ENCODE results near the gene GALNT10.

GALNT10 gene

DNA sequence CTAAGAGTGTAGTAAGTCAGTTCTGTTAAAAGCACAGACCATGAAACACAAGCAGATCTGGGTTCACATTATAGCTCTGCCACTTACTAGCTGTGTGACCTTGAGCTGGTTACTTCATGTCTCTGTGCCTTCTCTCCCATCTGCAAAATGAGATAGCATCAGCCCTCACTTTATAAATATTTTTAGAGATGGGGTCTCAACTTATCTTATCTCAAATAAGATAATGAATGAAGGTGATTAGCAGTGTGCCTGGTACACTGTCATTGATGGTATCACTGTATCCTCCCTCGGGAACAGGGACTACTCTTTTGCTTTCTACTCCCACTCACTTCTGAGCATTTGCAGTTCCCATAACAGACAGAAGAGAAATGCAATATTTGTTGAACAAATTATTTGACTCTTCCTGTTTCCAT is 52.4 kb downstream of the GALNT10 start:
- peak; percentile 29; the same call in 1 of the 2 replicates for TF ChIP-seq GATA2 (IDR thresholded peaks at IDR 0.05; ENCODE audit: low read depth, low read length)
- no peak for TF ChIP-seq GATA3 (IDR thresholded peaks at IDR 0.05; ENCODE audit: low read depth, low read length)

DNA sequence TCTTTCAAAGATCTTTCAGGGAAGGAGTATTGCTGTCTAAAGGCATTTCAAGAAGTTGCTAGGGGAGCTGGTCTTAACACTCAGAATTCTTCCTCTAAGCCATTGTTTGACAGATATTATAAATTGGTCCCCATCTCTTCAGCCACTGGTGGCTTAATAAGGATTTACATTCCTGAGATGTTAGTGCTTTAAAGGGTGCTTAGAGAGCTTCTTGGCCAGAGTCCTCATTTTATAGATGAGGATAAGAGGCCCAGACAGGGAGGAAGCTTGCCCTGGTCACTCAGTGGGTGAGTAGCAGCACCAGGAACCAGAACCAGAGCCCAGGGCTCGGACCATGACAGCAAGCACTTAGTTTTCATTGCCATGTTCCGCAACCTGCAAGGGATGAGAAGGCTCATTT is 53.2 kb downstream of the GALNT10 start:
- no peak for TF ChIP-seq GATA2 (IDR thresholded peaks at IDR 0.05; ENCODE audit: low read depth, low read length)
- no peak for TF ChIP-seq GATA3 (IDR thresholded peaks at IDR 0.05; ENCODE audit: low read depth, low read length)

DNA sequence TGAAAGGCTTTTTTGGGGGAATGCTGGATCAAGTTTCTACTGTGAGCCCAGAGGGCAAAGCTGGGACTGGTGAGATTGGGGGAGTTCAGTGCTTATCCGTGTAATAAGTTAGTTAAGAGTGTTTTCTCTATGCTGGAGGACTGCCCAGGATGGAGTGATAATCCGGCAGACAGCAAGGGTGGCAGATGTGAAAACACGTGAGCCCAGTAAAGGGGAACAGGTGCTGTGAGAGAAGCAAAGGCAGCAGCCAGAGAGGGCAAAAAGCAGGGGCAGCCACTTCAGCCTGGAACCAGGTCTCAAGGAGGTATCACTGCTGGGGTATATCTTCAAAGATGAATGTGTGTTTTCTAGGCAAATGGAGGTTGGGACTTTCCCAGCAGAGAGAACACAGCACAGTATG is 53.9 kb downstream of the GALNT10 start:
- TF ChIP-seq GATA3 (IDR thresholded peaks at IDR 0.05; ENCODE audit: low read depth, low read length) (no peak), GATA2 (IDR thresholded peaks at IDR 0.05; ENCODE audit: low read depth, low read length) (no peak)

DNA sequence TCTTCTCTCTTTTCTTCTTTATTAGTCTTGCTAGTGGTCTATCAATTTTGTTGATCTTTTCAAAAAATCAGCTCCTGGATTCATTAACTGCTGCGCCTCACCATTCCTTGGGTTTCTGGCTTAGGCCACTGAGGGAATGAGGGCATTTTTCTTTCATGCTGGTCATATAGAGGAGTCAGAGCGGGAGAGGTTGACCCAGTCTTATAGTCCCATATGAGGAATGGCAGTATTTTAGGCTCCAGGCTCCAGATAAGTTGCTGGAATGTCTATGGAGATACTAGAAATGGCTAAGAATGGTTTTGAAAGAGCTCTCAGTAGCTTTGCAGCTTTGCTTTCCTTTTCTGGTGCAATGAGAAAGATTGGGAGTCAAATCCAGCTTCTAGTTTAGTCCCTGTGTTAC is 58.2 kb downstream of the GALNT10 start:
- no peak for TF ChIP-seq GATA3 (IDR thresholded peaks at IDR 0.05; ENCODE audit: low read depth, low read length)
- no peak for TF ChIP-seq GATA2 (IDR thresholded peaks at IDR 0.05; ENCODE audit: low read depth, low read length)

DNA sequence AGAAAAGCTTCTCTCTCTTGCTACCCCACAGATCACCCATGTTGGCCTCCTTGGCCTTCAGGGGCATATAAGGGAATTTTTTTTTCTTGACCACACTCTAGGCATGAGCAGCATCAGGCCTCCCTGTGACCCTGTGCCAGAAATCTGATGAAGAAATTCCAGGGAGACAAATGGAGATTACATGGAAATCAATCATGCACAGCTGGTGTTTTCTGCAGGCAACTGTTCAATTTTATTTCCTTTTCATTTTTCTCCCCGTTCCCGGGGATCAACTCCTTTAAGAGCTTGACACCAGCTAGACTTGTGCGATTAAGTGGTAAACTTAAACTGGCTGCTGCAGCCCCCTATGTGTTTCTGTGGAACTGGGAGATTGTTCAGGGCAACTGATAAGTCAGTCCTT is 59.3 kb downstream of the GALNT10 start:
- TF ChIP-seq GATA2 (IDR thresholded peaks at IDR 0.05; ENCODE audit: low read depth, low read length): no peak
- no peak for TF ChIP-seq GATA3 (IDR thresholded peaks at IDR 0.05; ENCODE audit: low read depth, low read length)

DNA sequence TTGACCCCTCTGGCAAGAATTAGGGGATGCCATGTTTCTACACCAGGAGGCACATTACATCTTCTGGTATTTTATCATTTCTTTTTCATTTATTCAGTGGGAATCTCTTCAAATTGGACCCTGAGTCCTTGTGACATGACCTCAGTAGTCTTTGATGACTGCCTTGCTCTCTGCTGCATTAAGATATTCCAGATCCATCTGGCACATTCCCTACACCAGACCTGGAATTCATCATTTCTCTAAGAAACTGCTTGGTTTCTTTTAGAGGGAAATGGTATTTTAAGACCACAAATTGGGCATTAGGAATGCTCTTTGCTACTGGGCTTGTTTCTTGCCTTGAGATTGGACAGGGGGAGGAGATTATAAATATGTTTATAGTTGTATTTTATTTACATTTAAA is 61.0 kb downstream of the GALNT10 start:
- TF ChIP-seq GATA3 (IDR thresholded peaks at IDR 0.05; ENCODE audit: low read depth, low read length) (no peak), GATA2 (IDR thresholded peaks at IDR 0.05; ENCODE audit: low read depth, low read length) (no peak)

DNA sequence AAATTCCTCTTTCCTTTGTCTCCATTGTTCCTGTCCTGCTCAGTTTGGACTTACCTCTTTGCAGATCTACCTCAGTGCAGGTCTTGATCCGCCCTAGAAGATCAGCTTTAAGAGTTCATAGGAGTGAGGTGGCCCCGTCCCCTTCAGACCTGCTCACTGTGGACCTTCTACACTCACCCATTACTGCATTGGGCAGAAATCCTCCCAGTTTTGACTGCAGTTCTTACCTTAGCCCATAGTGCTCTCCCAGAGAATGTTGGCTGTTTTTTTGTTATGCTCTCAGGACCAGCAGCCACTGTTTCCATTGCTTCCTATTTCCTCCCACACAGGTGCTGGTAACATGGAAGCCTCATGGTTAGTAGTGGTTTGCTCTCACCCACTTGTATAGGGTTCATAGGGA is 63.3 kb downstream of the GALNT10 start:
- TF ChIP-seq GATA2 (IDR thresholded peaks at IDR 0.05; ENCODE audit: low read depth, low read length) (no peak), GATA3 (IDR thresholded peaks at IDR 0.05; ENCODE audit: low read depth, low read length) (no peak)

DNA sequence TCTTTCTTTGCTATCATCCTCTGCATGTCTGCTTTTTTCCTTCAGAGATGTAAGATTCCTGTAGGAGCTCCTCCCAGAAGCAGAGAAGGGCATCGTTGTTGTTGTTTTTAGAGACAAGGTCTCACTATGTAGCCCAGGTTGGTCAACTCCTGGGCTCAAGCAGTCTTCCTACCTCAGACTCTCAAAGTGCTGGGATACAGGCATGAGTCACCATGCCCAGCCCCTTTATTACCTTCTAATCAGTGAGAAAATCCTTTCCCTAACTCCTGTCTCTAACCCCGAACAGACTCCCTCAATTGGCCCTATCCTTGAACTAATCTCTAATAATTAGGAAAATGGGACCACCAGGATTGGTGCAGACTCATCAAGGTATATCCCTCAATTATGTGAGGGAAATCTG is 64.4 kb downstream of the GALNT10 start:
- no peak for TF ChIP-seq GATA2 (IDR thresholded peaks at IDR 0.05; ENCODE audit: low read depth, low read length)
- no peak for TF ChIP-seq GATA3 (IDR thresholded peaks at IDR 0.05; ENCODE audit: low read depth, low read length)

DNA sequence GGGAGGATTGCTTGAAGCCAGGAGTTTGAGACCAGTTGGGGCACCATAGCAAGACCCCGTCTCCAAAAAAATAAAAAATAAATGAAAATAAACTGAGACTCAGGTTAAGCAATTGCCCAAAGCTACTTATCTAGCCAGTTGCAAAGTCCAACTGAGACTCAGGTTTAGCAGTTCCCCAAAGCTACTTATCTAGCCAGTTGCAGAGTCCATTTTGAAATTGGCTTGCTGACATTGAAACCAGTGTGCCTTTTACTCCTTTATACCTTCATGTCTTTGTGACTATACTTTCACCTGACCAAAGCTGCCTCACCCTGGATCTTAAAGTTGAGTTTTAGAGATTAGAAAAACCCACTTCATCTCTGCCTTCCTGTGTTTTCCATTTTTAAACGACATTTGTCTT is 66.5 kb downstream of the GALNT10 start:
- no peak for TF ChIP-seq GATA2 (IDR thresholded peaks at IDR 0.05; ENCODE audit: low read depth, low read length)
- no peak for TF ChIP-seq GATA3 (IDR thresholded peaks at IDR 0.05; ENCODE audit: low read depth, low read length)

DNA sequence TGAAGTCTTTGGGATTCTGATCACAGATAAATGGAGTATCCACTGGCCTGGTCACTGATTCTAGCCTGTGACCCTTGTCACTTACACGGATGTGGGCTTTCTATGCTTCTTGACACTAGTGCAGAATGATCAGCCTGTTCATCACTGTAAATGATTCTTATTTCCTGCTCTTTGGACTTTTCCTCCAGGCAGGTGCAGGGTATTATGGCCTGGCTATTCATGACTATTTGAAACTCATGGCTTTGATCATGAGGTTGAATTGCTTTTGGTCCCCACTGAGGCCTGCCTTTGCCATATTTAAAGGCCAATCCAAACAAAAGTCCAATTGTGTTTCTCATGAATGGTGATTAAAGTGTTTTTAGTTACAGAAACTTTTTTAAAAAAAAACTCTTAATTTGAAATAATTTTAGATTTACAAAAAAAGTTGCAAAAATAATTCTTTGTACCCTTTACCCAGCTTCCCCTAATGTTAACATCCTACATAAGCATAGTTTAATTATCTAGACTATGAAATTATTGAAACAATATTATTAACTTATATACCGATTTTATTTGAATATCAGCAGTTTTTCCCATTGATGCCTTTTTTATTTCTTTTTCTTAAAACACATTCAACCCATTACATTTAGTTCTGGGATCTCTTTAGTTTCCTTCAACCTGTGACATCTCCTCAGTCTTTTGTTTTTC is 68.1 kb downstream of the GALNT10 start:
- TF ChIP-seq GATA2 (IDR thresholded peaks at IDR 0.05; ENCODE audit: low read depth, low read length): no peak
- TF ChIP-seq GATA3 (IDR thresholded peaks at IDR 0.05; ENCODE audit: low read depth, low read length): no peak

DNA sequence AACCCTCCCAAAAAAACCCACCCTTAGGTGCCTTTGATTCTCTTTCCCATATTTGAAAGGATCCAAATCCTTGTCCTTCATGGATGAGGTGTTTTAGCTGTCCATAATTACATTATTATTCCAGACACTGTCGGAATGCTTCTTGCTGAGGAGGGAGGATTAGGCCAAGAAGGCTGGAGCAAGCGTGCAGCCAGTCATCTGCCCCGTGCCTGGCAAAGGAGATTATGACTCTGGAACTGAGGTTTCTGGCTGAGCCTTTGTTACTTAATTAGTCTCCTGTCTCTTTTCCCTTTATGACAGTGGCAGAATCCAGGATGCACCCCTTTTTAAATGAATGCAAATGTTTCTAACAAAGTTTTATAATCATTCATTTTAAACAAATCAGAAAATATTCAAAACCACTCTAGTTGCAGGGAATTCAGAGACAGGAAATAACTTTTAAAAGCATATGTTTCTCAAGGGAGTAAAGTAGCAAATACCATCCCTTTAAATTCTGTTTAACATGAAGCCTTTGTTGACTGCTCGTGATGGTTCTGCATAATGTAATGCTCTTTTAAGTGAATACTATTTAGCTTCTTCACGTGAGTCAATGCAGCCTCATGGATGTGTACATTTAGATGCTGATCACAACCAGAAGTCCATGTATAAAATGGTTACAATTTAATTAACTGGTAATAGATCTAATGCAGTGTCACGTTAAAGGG is 69.8 kb downstream of the GALNT10 start:
- TF ChIP-seq GATA2 (IDR thresholded peaks at IDR 0.05; ENCODE audit: low read depth, low read length) (no peak), GATA3 (IDR thresholded peaks at IDR 0.05; ENCODE audit: low read depth, low read length) (no peak)

DNA sequence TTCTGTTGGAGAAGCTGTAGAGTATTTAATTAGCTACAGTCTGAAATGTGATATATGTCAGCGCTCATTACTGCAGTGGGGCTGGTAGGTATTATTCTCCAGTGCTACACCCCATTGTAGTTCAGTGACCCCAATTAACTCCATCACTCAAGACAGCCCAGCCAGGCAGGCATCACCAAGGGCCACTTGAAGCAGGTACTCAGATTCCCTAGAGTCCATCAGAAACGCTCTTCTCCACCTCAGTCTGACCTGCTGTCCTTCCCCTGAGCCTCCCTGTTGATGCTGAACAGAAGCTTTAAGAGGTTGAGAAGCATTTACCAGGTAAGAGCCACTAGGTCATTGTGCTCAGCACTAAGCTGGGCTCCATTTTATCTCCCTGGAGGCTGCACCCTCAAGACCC is 71.8 kb downstream of the GALNT10 start:
- TF ChIP-seq GATA2 (IDR thresholded peaks at IDR 0.05; ENCODE audit: low read depth, low read length) (no peak), GATA3 (IDR thresholded peaks at IDR 0.05; ENCODE audit: low read depth, low read length) (no peak)

DNA sequence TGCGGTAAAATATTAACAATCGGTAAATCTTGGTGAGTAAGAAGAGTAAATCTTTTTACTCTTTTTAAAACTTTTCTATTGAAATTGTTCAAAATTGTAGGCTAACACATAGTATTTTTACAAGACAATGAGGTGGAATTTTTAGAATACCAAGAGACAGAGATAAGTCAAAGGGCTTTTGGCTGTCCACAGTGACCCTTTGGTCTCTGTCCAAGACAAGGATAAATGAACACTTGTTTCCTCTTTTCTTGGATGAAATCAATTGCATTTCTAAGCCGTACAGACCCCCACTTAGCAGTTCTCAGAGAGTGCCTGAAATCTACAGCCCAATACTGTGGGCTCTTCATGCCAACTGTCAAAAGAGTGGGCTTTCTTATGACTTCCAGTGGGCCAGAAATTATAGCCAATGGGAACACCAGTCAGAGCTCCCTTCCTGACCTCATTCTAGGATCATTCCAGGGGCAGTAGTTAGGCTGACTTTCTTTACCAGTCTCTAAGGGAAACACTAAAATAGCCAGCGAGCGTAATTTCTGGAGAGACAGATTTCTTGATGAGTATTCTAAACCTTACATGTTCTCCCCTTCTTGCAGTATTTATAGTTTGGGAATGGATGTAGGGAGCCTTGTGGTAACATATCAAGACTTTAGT is 74.1 kb downstream of the GALNT10 start:
- TF ChIP-seq GATA2 (IDR thresholded peaks at IDR 0.05; ENCODE audit: low read depth, low read length) (no peak), GATA3 (IDR thresholded peaks at IDR 0.05; ENCODE audit: low read depth, low read length) (no peak)

DNA sequence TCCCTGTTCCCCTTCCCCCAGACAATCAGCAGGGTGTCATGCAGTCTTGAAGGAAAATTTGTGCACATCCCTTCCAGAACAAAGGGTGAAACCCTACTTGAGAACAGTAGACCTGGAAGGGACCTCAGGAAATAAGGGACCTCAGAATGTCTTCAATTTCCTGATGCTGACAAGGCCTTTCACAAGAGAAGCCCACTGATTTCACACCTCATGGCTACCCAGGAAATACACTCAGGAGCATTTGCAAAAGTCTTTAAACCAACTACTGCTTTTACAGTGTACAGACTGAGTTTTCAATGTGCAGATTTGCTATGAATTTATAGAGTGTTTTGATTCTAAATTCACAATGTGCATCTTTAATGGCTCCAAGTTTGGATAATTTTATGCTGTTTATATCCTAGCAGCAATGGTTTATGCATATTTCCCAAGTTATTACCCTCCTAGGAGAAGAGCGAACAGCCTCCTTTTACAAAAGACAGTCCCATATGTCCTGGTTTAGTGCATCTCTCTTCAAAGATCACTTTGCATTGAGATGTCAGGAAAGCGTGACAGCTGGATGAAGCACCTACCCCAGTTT is 74.8 kb downstream of the GALNT10 start:
- no peak for TF ChIP-seq GATA2 (IDR thresholded peaks at IDR 0.05; ENCODE audit: low read depth, low read length)
- no peak for TF ChIP-seq GATA3 (IDR thresholded peaks at IDR 0.05; ENCODE audit: low read depth, low read length)
